ENCODE results near the gene TIPARP. TPM values are rescaled to one million over a fixed set of nuclear protein-coding genes. Genes with fewer than 3 reads are reported as not detected.

Gene TIPARP
- total RNA-seq, 4 donors from 2014 or later: 41.7 to 115 (median 65.3) TPM

GRCh38 chr3:156687023-156687422 is 12.6 kb downstream of the TIPARP start:
- no peaks in the 10 kb centered on the region for H3K9me3 ChIP-seq
- no peaks in the 10 kb centered on the region for H3K36me3 ChIP-seq
- H3K27ac ChIP-seq: no peak overlapping the region
- H3K27me3 ChIP-seq: no peaks in the 10 kb centered on the region
- no peak for TF ChIP-seq EP300 (IDR thresholded peaks at IDR 0.05)
- TF ChIP-seq POLR2A (IDR thresholded peaks at IDR 0.05): no peak
- no peak for TF ChIP-seq CTCF (IDR thresholded peaks at IDR 0.05)
- peaks cover 0 to 100% (median 47%) of the 10 kb centered on the region in 4 donors for H3K4me1 ChIP-seq
- DNase-seq (ENCODE audit: low spot score in 2 of 2): no peak
- H3K4me3 ChIP-seq: no peak overlapping the region

DNA sequence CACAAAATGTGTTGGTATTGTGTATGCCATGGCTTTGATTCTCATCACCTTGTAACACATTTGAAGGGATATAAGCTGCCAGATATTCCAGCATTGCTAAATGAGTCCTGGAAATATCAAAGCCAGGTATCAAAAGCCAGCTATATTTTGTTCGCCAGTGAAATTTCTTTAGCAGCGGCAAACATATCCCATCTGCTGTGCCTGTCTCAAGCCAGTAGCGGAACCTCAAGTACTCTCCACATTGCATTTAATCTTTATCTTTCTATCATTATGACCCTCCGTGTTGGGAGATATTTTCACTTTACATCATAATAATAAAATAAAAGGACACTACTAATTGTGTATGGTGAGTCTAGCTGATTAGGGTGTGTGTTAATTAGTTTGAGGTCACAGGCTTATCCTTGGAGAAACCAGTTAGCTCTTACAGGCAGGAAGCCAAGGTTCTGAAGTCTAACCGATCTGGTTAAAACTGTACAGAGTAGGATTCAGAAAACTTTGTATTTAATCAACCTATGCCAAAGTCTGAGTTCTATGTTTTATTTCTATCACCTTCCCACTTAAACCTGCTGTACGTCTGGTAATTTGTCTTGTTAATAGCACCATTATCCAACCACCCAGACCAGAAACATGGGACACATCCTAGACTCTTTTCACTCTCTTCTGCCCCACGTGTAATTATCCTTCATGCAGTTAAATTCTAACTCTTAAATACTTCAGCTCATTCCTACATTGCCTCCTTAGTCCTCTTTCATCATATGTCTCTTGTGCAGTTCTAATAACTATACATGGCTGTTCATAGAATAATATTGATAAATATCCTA is 14.5 kb downstream of the TIPARP start:
- Histone ChIP-seq H3K4me1 (peaks cover 0 to 97% (median 40%) of the 10 kb centered on the region in 4 donors), H3K27me3 (no peaks in the 10 kb centered on the region), H3K4me3 (no peak overlapping the region), H3K27ac (no peak overlapping the region), H3K36me3 (no peaks in the 10 kb centered on the region), H3K9me3 (no peaks in the 10 kb centered on the region)
- DNase-seq (ENCODE audit: low spot score in 2 of 2): no peak
- WGBS, 2 donors: 87 to 92% methylated on average over 7 of the region's 7 CpGs
- TF ChIP-seq CTCF (IDR thresholded peaks at IDR 0.05) (no peak), POLR2A (IDR thresholded peaks at IDR 0.05) (no peak), EP300 (IDR thresholded peaks at IDR 0.05) (no peak)

DNA sequence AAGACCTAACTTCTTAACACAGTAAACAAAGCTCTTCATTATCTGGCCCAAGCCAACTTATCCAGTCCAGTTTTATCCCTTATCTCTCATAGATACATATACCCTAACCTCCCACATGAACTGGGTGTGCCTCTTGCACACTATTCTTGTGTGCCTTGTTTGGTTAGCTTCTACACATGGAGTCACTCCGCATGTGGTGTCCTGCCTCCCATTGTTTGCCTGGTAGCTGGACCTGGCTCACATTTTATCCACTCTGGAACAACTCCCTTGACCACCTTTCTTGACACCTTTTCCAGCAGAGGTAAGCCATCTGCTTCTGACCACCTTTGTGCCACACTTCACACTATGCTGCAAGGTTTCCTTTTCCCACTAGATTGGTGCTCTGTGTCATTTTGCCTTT is 15.2 kb downstream of the TIPARP start:
- 0% methylated on average over 1 of the region's 1 CpG for whole genome bisulfite sequencing, 2 donors
- H3K9me3 ChIP-seq: no peaks in the 10 kb centered on the region
- H3K4me3 ChIP-seq: no peak overlapping the region
- DNase-seq (ENCODE audit: low spot score in 2 of 2): no peak
- no peak overlapping the region for H3K27ac ChIP-seq
- no peaks in the 10 kb centered on the region for H3K27me3 ChIP-seq
- peaks cover 0 to 7% (median 0%) of the 10 kb centered on the region in 3 donors for H3K36me3 ChIP-seq
- TF ChIP-seq POLR2A (IDR thresholded peaks at IDR 0.05): no peak
- TF ChIP-seq EP300 (IDR thresholded peaks at IDR 0.05): peak in 1 of 2 donors; percentile 34
- TF ChIP-seq CTCF (IDR thresholded peaks at IDR 0.05): no peak
- peaks cover 0 to 94% (median 40%) of the 10 kb centered on the region in 4 donors for H3K4me1 ChIP-seq

- Histone ChIP-seq H3K27me3 (no peaks in the 10 kb centered on the region), H3K9me3 (no peaks in the 10 kb centered on the region), H3K4me3 (no peak overlapping the region), H3K4me1 (peaks cover 0 to 71% (median 23%) of the 10 kb centered on the region in 4 donors), H3K36me3 (peaks cover 0 to 30% (median 9%) of the 10 kb centered on the region in 3 donors), H3K27ac (peak overlapping the region in 2 of 4 donors; percentile 11 to 15)
- WGBS, 2 donors: 32 to 47% methylated on average over 1 of the region's 1 CpG
- TF ChIP-seq EP300 (IDR thresholded peaks at IDR 0.05): no peak
- no peak for TF ChIP-seq CTCF (IDR thresholded peaks at IDR 0.05)
- no peak for TF ChIP-seq POLR2A (IDR thresholded peaks at IDR 0.05)
- DNase-seq (ENCODE audit: low spot score in 2 of 2): no peak
Measured at GRCh38 chr3:156691920-156692319, 17.5 kb downstream of the TIPARP start.

- Histone ChIP-seq H3K9me3 (no peaks in the 10 kb centered on the region), H3K4me1 (peaks cover 0 to 59% (median 21%) of the 10 kb centered on the region in 4 donors), H3K36me3 (peaks cover 0 to 43% (median 9%) of the 10 kb centered on the region in 3 donors), H3K27me3 (no peaks in the 10 kb centered on the region), H3K27ac (peak overlapping the region in 1 of 4 donors; percentile 18), H3K4me3 (no peak overlapping the region)
- no peak for DNase-seq (ENCODE audit: low spot score in 2 of 2)
- 46 to 47% methylated on average over 2 of the region's 2 CpGs for WGBS, 2 donors
- TF ChIP-seq CTCF (IDR thresholded peaks at IDR 0.05): no peak
- no peak for TF ChIP-seq EP300 (IDR thresholded peaks at IDR 0.05)
- TF ChIP-seq POLR2A (IDR thresholded peaks at IDR 0.05): no peak
Measured at GRCh38 chr3:156693166-156693565, 18.8 kb downstream of the TIPARP start.
